HG02588 (cell line): ENCODE measurements around the gene RAB8B.
A peak's percentile ranks its signal among the peaks of the same experiment; 100 is the strongest.

Experiments used
- ATAC-seq: cut with Tn5 transposase; IDR thresholded peaks from one replicate; pipeline ENCODE4 v1.9.1; 2021; ENCODE audit warnings: mild to moderate bottlenecking, moderate library complexity; ENCODE audit not compliant: unreplicated experiment

Gene RAB8B

GRCh38 chr15:63260791-63261190 is 71.4 kb downstream of the RAB8B start:
- ATAC-seq, result no peak

GRCh38 chr15:63261311-63261710 is 71.9 kb downstream of the RAB8B start:
- ATAC-seq, result no peak

GRCh38 chr15:63263519-63263918 is 74.1 kb downstream of the RAB8B start:
- ATAC-seq, result no peak

- ATAC-seq, result no peak
These were observed 75.4 kb downstream of the RAB8B start for GRCh38 chr15:63264688-63265293.

GRCh38 chr15:63274427-63274826 is 85.0 kb downstream of the RAB8B start:
- no peak for ATAC-seq

- peak; percentile 6 for ATAC-seq
These were observed 87.1 kb downstream of the RAB8B start for GRCh38 chr15:63276342-63277037.

GRCh38 chr15:63277038-63277892 is 87.9 kb downstream of the RAB8B start, which contains the start of gene APH1B:
Gene APH1B (plus strand): TSS chr15:63277605. CDS start chr15:63277624, 19 bp downstream.
- ATAC-seq, result peak; percentile 75

- ATAC-seq, result no peak
These were observed 88.6 kb downstream of the RAB8B start for GRCh38 chr15:63277893-63278456.

- ATAC-seq, result no peak
These were observed 93.7 kb downstream of the RAB8B start for GRCh38 chr15:63283126-63283525.

- ATAC-seq, result no peak
These were observed 94.9 kb downstream of the RAB8B start for GRCh38 chr15:63284335-63284734.

- no peak for ATAC-seq
These were observed 97.7 kb downstream of the RAB8B start for GRCh38 chr15:63287109-63287508.

- no peak for ATAC-seq
These were observed 98.9 kb downstream of the RAB8B start for GRCh38 chr15:63288342-63288741.

- no peak for ATAC-seq
These were observed 99.5 kb downstream of the RAB8B start for GRCh38 chr15:63288778-63289378.

GRCh38 chr15:63291507-63291906 is 102.1 kb downstream of the RAB8B start:
- ATAC-seq, result no peak

GRCh38 chr15:63292241-63292640 is 102.8 kb downstream of the RAB8B start:
- ATAC-seq, result no peak

GRCh38 chr15:63292771-63293170 is 103.4 kb downstream of the RAB8B start:
- ATAC-seq, result no peak

- ATAC-seq, result no peak
These were observed 105.0 kb downstream of the RAB8B start for GRCh38 chr15:63294359-63294758.

GRCh38 chr15:63295341-63295740 is 105.9 kb downstream of the RAB8B start:
- no peak for ATAC-seq

- no peak for ATAC-seq
These were observed 106.8 kb downstream of the RAB8B start for GRCh38 chr15:63296195-63296594.

- no peak for ATAC-seq
These were observed 110.7 kb downstream of the RAB8B start for GRCh38 chr15:63299943-63300575.
